Stimulated activated CD8-positive, alpha-beta memory T cell treated with anti-CD3 and anti-CD28 coated beads, Interleukin-12 subunit alpha, Interleukin-12 subunit beta, amount 100 ng/mL, for 24 hours (primary cell): ENCODE results near the gene PLA2G2D.

Experiments used
- DNase-seq: peaks from one replicate; pipeline ENCODE4 v3.0.0-alpha.2; 2020; ENCODE audit errors: extremely low read depth

Gene PLA2G2D

GRCh38 chr1:20089328-20090077 lies 29.8 kb downstream of the PLA2G2D start:
- no peak for DNase-seq

DNA sequence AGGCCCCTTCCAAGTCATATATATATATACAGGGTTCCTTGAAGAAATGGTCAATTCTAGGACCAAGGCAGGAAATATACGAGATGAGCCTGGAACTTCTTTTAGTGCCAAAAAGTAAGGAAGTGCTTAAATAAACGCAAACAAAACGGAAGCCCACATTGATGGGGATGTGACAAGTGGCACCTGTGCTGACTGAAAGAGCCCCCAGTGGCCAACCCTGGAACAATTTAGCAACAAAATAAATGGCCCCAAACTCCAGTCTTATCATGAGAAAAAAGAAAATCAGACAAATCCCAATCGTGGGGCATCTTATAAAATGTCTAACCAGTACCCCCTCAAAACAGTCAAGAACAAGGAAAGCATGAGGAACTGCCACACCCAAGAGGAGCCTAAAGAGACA lies 31.7 kb downstream of the PLA2G2D start:
- no peak for DNase-seq

- no peak for DNase-seq
Measured at GRCh38 chr1:20086800-20087199, 32.5 kb downstream of the PLA2G2D start.

- no peak for DNase-seq
Measured at GRCh38 chr1:20083178-20083944, 36.0 kb downstream of the PLA2G2D start.

DNA sequence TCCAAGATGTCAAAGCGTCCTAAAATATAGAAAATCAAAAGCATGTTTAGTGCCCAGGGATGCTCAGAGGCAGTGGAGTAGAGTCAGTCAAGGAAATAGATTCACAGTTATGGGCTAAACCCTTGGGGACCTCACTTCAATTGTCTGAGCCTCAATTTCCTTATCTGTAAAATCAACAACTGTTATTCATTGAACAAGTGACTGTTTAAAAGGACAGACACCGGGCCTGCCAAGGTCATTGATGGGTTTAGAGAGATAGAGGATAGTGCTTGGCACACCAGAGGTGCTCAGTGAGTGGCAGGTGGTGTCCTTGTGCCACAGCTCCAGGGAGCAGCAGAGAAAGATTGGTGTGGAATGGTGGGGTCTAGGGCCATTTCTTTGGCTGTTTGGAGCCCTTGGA lies 36.6 kb downstream of the PLA2G2D start:
- DNase-seq = no peak

GRCh38 chr1:20081353-20081810 lies 38.0 kb downstream of the PLA2G2D start:
- no peak for DNase-seq

DNA sequence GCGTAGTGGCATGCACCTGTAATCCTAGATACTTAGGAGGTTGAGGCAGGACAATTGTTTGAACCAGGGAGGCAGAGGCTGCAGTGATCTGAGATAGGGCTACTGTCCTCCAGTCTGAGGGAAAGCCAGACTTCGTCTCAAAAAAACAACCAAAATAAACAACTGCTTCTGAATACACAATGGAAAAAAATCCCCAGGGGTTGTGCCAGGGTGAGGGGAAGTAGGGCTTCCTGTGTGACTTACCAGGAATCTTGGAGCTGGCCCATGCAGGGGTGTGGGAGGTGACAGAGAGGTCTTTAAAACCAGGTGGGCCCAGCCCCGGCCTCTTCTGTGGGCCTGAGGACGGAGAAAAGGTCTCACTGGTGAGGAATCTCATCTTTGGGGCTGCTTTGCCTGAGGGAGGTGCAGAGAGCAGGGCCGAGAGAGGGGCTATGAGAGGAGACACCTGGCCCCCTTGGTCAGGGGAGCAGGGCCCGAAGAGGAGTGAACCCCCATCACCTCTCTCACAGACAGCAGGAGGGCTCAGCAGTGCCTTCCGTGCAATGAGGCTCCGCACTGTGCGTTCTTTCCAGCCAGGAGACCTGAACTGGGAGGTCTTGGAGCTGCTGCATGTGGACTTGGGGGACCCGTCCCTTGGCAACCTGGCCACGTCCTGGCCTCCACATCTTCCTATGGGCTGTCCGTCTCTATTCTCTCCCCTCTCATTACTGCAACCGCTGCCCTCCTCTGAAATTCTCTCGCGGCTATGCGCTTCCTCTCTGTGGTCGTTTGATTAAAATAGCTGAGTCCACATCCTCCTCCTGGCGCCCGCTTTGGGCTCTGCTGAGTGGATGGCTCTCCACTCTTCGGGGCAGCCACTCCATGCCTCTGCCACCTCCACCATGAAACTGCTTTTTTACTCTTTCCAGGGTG lies 38.6 kb downstream of the PLA2G2D start:
- no peak for DNase-seq

DNA sequence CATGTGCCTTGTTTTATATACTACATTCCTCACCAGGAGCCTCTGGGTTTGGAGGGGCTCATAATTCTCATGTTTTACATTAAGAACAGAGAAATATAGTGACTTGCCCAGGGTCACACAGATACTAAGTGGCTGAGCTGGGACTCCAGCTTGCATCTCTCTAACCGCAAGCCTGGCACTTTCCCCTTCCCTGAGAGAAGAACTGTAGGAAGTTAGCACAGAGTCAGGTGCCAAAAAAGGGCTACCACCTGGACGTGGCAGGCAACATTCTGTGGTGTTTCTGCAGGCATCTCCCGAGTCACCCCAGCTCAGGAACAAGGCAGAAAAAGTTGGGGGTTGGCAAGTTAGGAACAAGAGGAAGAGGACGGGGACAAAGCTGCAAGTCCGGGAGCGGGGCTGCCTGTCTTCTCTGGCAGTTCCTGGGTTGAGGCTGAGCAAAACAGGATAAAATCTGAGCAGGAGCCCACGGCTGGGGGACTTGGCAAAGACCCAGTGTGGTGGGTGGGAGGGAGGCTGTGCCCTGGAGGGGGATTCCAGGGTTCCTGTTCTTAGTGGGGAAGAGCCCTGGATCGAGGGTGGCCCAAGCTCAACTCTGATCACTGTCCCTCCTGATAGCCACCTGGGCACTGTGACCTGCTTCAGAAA lies 39.6 kb downstream of the PLA2G2D start:
- DNase-seq = no peak

- no peak for DNase-seq
Measured at GRCh38 chr1:20078711-20079110, 40.6 kb downstream of the PLA2G2D start.

- no peak for DNase-seq
Measured at GRCh38 chr1:20078171-20078651, 41.1 kb downstream of the PLA2G2D start.

DNA sequence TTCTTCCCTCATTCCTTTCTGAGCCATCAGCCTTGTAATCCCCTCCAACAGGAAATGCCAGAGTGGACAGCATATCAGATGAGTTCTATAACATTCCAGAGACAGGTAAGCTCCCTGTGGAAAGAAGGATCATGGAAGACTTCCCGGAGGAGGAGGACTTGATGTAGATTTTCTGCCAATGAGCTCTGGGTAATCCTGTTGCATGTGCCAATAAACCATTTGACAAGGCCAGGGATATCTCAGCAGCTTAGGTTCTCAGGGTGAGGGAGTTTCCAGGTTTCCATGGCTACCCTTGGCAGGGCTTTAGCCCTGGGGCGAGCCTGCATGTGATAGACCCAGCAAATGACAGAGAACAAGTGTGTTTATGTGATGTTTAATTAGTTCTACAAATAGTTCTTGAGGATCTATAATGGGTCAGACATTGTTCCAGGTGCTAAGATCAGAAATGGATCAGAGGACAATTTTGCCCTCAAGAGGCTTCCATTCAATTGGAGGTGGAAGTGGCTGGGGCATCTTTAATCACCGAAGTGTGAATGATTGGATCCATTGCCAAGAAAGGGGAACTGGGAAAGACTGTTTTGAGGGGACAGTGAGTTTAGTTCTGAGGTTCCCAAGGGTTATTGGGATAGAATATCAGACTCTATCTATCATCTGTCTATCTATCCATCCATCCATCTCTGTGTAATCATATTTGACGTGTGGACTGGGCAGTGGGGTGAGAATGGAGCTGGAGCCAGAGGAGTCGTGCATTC lies 42.5 kb downstream of the PLA2G2D start:
- DNase-seq = no peak

GRCh38 chr1:20076223-20076622 lies 43.1 kb downstream of the PLA2G2D start:
- DNase-seq = no peak

DNA sequence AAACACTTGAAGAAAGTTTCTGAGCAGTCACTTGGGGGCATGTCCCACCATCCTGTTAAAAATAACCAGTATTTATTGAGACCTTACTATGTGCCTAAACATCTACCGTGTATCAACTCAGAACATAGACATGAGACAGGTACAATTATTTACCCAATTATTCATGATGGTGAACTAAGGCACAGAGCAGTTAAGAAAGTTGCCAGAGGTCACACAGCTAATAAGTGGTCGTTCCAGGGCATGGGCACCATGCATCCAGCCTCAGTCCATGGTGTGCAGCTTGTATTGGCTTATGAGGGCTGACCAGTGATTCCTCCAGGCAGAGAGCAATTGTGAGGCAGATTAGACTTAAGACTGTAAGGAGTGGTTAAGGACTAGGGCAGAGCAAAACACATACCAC lies 44.0 kb downstream of the PLA2G2D start:
- DNase-seq = no peak

GRCh38 chr1:20074725-20075171 lies 44.6 kb downstream of the PLA2G2D start:
- no peak for DNase-seq

GRCh38 chr1:20074055-20074724 lies 45.1 kb downstream of the PLA2G2D start:
- DNase-seq = no peak

- no peak for DNase-seq
Measured at GRCh38 chr1:20073256-20073655, 46.1 kb downstream of the PLA2G2D start.

GRCh38 chr1:20072771-20073170 lies 46.6 kb downstream of the PLA2G2D start:
- DNase-seq = no peak

- DNase-seq = no peak
Measured at GRCh38 chr1:20071416-20071815, 47.9 kb downstream of the PLA2G2D start.

GRCh38 chr1:20070357-20070756 lies 49.0 kb downstream of the PLA2G2D start:
- DNase-seq = no peak

GRCh38 chr1:20069874-20070273 lies 49.5 kb downstream of the PLA2G2D start, which contains the start of gene PLA2G5:
TSS of gene PLA2G5 (plus strand) at chr1:20070194. CDS start at chr1:20084831, 14,637 bp downstream.
- no peak for DNase-seq
